ENCODE data around the gene UIMC1.

DNA sequence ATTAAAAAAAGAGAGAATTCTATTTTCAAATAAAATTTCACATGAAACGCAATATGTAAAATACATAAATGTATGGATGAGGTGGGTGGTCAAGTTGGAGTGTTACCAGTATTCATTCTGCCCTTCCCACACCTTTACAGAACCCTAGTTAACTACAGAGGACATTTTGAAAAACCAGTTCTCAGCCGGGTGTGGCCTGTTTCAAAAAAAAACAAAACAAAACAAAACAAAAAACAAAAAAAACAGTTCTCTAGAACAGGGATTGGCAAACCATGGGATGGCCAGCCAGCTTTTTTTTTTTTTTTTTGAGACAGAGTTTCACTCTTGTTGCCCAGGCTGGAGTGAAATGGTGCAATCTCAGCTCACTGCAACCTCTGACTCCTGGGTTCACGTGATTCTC lies 79.0 kb downstream of the UIMC1 start:
- TF ChIP-seq EGR1 (IDR thresholded peaks at IDR 0.05) (no peak), TEAD4 (IDR thresholded peaks at IDR 0.05) (no peak), RAD21 (IDR thresholded peaks at IDR 0.05; ENCODE audit: low read depth) (no peak), EP300 (IDR thresholded peaks at IDR 0.05; ENCODE audit: borderline replicate concordance) (no peak), FOXM1 (IDR thresholded peaks at IDR 0.05; ENCODE audit: borderline replicate concordance, low read depth) (no peak), CREB1 (IDR thresholded peaks at IDR 0.05; ENCODE audit: low read depth) (no peak), ZBTB7A (IDR thresholded peaks at IDR 0.05; ENCODE audit: low read depth) (no peak), TAF1 (IDR thresholded peaks at IDR 0.05; ENCODE audit: low read depth) (no peak), YY1 (IDR thresholded peaks at IDR 0.05; ENCODE audit: low read depth) (no peak), CEBPB (IDR thresholded peaks at IDR 0.05) (no peak), TCF12 (IDR thresholded peaks at IDR 0.05; ENCODE audit: low read depth) (no peak)
- TF ChIP-seq, protein P1, sequence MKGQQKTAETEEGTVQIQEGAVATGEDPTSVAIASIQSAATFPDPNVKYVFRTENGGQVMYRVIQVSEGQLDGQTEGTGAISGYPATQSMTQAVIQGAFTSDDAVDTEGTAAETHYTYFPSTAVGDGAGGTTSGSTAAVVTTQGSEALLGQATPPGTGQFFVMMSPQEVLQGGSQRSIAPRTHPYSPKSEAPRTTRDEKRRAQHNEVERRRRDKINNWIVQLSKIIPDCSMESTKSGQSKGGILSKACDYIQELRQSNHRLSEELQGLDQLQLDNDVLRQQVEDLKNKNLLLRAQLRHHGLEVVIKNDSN (IDR thresholded peaks at IDR 0.05) = no peak
- TF ChIP-seq, protein P2, sequence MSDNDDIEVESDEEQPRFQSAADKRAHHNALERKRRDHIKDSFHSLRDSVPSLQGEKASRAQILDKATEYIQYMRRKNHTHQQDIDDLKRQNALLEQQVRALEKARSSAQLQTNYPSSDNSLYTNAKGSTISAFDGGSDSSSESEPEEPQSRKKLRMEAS (IDR thresholded peaks at IDR 0.05) = no peak
- TF ChIP-seq, protein P3, sequence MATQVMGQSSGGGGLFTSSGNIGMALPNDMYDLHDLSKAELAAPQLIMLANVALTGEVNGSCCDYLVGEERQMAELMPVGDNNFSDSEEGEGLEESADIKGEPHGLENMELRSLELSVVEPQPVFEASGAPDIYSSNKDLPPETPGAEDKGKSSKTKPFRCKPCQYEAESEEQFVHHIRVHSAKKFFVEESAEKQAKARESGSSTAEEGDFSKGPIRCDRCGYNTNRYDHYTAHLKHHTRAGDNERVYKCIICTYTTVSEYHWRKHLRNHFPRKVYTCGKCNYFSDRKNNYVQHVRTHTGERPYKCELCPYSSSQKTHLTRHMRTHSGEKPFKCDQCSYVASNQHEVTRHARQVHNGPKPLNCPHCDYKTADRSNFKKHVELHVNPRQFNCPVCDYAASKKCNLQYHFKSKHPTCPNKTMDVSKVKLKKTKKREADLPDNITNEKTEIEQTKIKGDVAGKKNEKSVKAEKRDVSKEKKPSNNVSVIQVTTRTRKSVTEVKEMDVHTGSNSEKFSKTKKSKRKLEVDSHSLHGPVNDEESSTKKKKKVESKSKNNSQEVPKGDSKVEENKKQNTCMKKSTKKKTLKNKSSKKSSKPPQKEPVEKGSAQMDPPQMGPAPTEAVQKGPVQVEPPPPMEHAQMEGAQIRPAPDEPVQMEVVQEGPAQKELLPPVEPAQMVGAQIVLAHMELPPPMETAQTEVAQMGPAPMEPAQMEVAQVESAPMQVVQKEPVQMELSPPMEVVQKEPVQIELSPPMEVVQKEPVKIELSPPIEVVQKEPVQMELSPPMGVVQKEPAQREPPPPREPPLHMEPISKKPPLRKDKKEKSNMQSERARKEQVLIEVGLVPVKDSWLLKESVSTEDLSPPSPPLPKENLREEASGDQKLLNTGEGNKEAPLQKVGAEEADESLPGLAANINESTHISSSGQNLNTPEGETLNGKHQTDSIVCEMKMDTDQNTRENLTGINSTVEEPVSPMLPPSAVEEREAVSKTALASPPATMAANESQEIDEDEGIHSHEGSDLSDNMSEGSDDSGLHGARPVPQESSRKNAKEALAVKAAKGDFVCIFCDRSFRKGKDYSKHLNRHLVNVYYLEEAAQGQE (IDR thresholded peaks at IDR 0.05; ENCODE audit: low read depth) = no peak

All from Ishikawa (cell line).